ENCODE measurements around the gene JAKMIP3.

JAKMIP3 gene

DNA sequence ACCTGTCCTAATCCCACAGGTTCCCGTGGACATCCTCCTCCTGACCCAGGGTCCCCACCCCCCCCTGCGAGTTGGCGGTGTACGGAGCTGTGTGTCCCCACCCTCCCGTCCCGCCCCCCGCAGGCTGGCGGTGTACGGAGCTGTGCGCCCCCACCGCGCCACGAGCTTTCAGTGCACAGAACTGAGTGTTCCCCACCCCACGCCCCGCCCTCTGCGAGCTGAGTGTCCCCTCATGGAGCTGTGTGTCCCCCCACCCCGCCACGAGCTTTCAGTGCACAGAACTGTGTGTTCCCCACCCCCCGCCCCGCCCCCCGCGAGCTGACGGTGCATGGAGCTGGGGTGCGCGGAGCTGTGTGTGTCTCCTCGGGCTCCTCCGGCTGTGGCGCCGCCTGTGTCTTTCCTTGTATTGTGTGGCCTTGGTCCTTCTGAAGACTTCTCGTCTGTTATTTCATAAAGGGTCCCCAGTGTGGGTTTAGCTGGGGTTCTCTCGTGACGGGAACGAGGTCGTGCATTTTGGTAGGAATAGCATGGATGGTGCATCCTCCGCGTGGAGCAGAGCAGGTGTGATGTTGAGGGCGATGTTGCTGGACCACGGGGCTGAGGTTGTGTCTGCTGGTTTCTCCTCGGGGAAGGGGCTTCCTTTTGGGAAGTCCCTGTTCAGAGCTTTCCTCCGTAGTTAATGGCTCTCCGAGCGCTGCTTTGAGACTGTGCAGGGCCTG, 18.0 kb upstream of the JAKMIP3 start:
- POLR2A ChIA-PET = interaction anchor here (0.6 kb wide), 1 partner anchor 43 kb away, joined by 3 read pairs; no protein-coding TSS in a partner anchor
- TF ChIP-seq SP1 (IDR thresholded peaks at IDR 0.05) (no peak), FOXM1 (IDR thresholded peaks at IDR 0.05; ENCODE audit: borderline replicate concordance) (no peak), L3MBTL2 (conservative IDR thresholded peaks at IDR 0.05) (no peak), BHLHE40 (IDR thresholded peaks at IDR 0.05; ENCODE audit: borderline replicate concordance) (no peak)
- CTCF ChIA-PET = interaction anchor here (1.0 to 2.0 kb wide), 3 partner anchors 9 to 97 kb away, joined by 3 to 4 read pairs (median 4); no protein-coding TSS in a partner anchor
- no peak for DNase-seq (ENCODE audit: extremely low spot score)

- no peak for TF ChIP-seq CTBP1 (IDR thresholded peaks at IDR 0.05; ENCODE audit: borderline replicate concordance)
- no peak for TF ChIP-seq FOXM1 (IDR thresholded peaks at IDR 0.05; ENCODE audit: borderline replicate concordance)
- TF ChIP-seq L3MBTL2 (conservative IDR thresholded peaks at IDR 0.05) = no peak
- TF ChIP-seq SP1 (IDR thresholded peaks at IDR 0.05) = no peak
- no peak for TF ChIP-seq FOXK2 (IDR thresholded peaks at IDR 0.05)
- no peak for TF ChIP-seq LEF1 (IDR thresholded peaks at IDR 0.05; ENCODE audit: borderline replicate concordance)
- TF ChIP-seq SUZ12 (IDR thresholded peaks at IDR 0.05) = no peak
- no peak for TF ChIP-seq BHLHE40 (IDR thresholded peaks at IDR 0.05; ENCODE audit: borderline replicate concordance)
- TF ChIP-seq ZNF384 (IDR thresholded peaks at IDR 0.05) = no peak
- no peak for TF ChIP-seq FOXA1 (IDR thresholded peaks at IDR 0.05)
- ChIA-PET POLR2A (no interaction called here), CTCF (interaction anchor here (0.6 to 1.2 kb wide), 3 partner anchors 9 to 254 kb away, joined by 3 to 4 read pairs (median 3); no protein-coding TSS in a partner anchor)
- no peak for DNase-seq (ENCODE audit: extremely low spot score)
Measured at GRCh38 chr10:132048294-132048667, 17.5 kb upstream of the JAKMIP3 start.

GRCh38 chr10:132050191-132050590, 15.6 kb upstream of the JAKMIP3 start:
- no peak for DNase-seq (ENCODE audit: extremely low spot score)
- TF ChIP-seq SUZ12 (IDR thresholded peaks at IDR 0.05) = no peak
- no peak for TF ChIP-seq SP1 (IDR thresholded peaks at IDR 0.05)
- TF ChIP-seq NFRKB (IDR thresholded peaks at IDR 0.05) = no peak
- TF ChIP-seq, protein P1, sequence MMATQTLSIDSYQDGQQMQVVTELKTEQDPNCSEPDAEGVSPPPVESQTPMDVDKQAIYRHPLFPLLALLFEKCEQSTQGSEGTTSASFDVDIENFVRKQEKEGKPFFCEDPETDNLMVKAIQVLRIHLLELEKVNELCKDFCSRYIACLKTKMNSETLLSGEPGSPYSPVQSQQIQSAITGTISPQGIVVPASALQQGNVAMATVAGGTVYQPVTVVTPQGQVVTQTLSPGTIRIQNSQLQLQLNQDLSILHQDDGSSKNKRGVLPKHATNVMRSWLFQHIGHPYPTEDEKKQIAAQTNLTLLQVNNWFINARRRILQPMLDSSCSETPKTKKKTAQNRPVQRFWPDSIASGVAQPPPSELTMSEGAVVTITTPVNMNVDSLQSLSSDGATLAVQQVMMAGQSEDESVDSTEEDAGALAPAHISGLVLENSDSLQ (IDR thresholded peaks at IDR 0.05) = no peak
- TF ChIP-seq ELF4 (IDR thresholded peaks at IDR 0.05) = no peak
- TF ChIP-seq FOXA1 (IDR thresholded peaks at IDR 0.05) = no peak
- TF ChIP-seq LEF1 (IDR thresholded peaks at IDR 0.05; ENCODE audit: borderline replicate concordance) = no peak
- TF ChIP-seq FOXK2 (IDR thresholded peaks at IDR 0.05) = no peak
- no peak for TF ChIP-seq ARNT (IDR thresholded peaks at IDR 0.05)
- no peak for TF ChIP-seq ZNF384 (IDR thresholded peaks at IDR 0.05)
- TF ChIP-seq HDGF (IDR thresholded peaks at IDR 0.05; ENCODE audit: borderline replicate concordance) = no peak
- no peak for TF ChIP-seq BHLHE40 (IDR thresholded peaks at IDR 0.05; ENCODE audit: borderline replicate concordance)
- no peak for TF ChIP-seq TARDBP (IDR thresholded peaks at IDR 0.05)
- TF ChIP-seq L3MBTL2 (conservative IDR thresholded peaks at IDR 0.05) = no peak
- no peak for TF ChIP-seq CTBP1 (IDR thresholded peaks at IDR 0.05; ENCODE audit: borderline replicate concordance)
- POLR2A ChIA-PET = no interaction called here
- CTCF ChIA-PET = no interaction called here

DNA sequence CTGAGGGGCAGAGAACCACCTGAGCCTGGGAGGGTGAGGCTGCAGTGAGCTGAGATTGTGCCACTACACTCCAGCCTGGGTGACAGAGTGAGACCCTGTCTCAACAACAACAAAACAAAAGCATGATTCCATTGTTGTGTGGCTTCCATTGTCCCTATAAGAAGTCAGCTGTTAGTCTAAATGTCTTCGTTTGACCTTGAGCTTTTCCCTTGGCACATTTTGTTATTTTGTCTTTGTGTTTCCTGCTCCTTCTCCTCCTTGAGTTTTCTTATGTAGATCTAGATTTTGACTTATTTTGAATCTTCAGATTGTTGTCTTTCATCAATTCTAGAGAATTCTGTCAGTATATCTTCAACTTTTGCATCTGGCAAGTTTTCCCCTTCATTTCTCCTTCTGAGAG, 13.6 kb upstream of the JAKMIP3 start:
- DNase-seq (ENCODE audit: extremely low spot score) = no peak
- no peak for TF ChIP-seq ELF4 (IDR thresholded peaks at IDR 0.05)
- no peak for TF ChIP-seq L3MBTL2 (conservative IDR thresholded peaks at IDR 0.05)
- TF ChIP-seq FOXM1 (IDR thresholded peaks at IDR 0.05; ENCODE audit: borderline replicate concordance) = no peak
- no peak for TF ChIP-seq FOXA1 (IDR thresholded peaks at IDR 0.05)
- TF ChIP-seq LEF1 (IDR thresholded peaks at IDR 0.05; ENCODE audit: borderline replicate concordance) = no peak
- TF ChIP-seq CTBP1 (IDR thresholded peaks at IDR 0.05; ENCODE audit: borderline replicate concordance) = no peak
- ChIA-PET POLR2A (no interaction called here), CTCF (no interaction called here)

GRCh38 chr10:132054564-132054963, 11.2 kb upstream of the JAKMIP3 start:
- ChIA-PET CTCF (no interaction called here), POLR2A (no interaction called here)
- peak; percentile 42 for DNase-seq (ENCODE audit: extremely low spot score)
- TF ChIP-seq TARDBP (IDR thresholded peaks at IDR 0.05) = no peak
- TF ChIP-seq L3MBTL2 (conservative IDR thresholded peaks at IDR 0.05) = no peak
- no peak for TF ChIP-seq LEF1 (IDR thresholded peaks at IDR 0.05; ENCODE audit: borderline replicate concordance)
- TF ChIP-seq FOXM1 (IDR thresholded peaks at IDR 0.05; ENCODE audit: borderline replicate concordance) = no peak
- no peak for TF ChIP-seq FOXK2 (IDR thresholded peaks at IDR 0.05)
- TF ChIP-seq ARNT (IDR thresholded peaks at IDR 0.05) = no peak
- no peak for TF ChIP-seq CTBP1 (IDR thresholded peaks at IDR 0.05; ENCODE audit: borderline replicate concordance)
- TF ChIP-seq BHLHE40 (IDR thresholded peaks at IDR 0.05; ENCODE audit: borderline replicate concordance) = no peak
- TF ChIP-seq HDGF (IDR thresholded peaks at IDR 0.05; ENCODE audit: borderline replicate concordance) = no peak
- TF ChIP-seq FOXA1 (IDR thresholded peaks at IDR 0.05) = no peak
- TF ChIP-seq ZNF384 (IDR thresholded peaks at IDR 0.05) = no peak
- no peak for TF ChIP-seq SP1 (IDR thresholded peaks at IDR 0.05)
- no peak for TF ChIP-seq SUZ12 (IDR thresholded peaks at IDR 0.05)
- TF ChIP-seq NFRKB (IDR thresholded peaks at IDR 0.05) = no peak
- no peak for TF ChIP-seq ELF4 (IDR thresholded peaks at IDR 0.05)
- TF ChIP-seq, protein P1 (IDR thresholded peaks at IDR 0.05) = no peak

- TF ChIP-seq FOXA1 (IDR thresholded peaks at IDR 0.05) (no peak), NFRKB (IDR thresholded peaks at IDR 0.05) (no peak), BHLHE40 (IDR thresholded peaks at IDR 0.05; ENCODE audit: borderline replicate concordance) (no peak), TARDBP (IDR thresholded peaks at IDR 0.05) (no peak), SUZ12 (IDR thresholded peaks at IDR 0.05) (no peak), FOXK2 (IDR thresholded peaks at IDR 0.05) (no peak), CTBP1 (IDR thresholded peaks at IDR 0.05; ENCODE audit: borderline replicate concordance) (no peak), ZNF384 (IDR thresholded peaks at IDR 0.05) (no peak), LEF1 (IDR thresholded peaks at IDR 0.05; ENCODE audit: borderline replicate concordance) (no peak), HDGF (IDR thresholded peaks at IDR 0.05; ENCODE audit: borderline replicate concordance) (no peak), ARNT (IDR thresholded peaks at IDR 0.05) (no peak), FOXM1 (IDR thresholded peaks at IDR 0.05; ENCODE audit: borderline replicate concordance) (no peak), SP1 (IDR thresholded peaks at IDR 0.05) (no peak), L3MBTL2 (conservative IDR thresholded peaks at IDR 0.05) (no peak), ELF4 (IDR thresholded peaks at IDR 0.05) (no peak)
- TF ChIP-seq, protein P1 (IDR thresholded peaks at IDR 0.05) = no peak
Measured at GRCh38 chr10:132055616-132056015, 10.1 kb upstream of the JAKMIP3 start.

More at GRCh38 chr10:132055616-132056015, 10.1 kb upstream of the JAKMIP3 start:
- CTCF ChIA-PET = interaction anchor here (0.8 kb wide), 1 partner anchor 86 kb away, joined by 3 read pairs; no protein-coding TSS in a partner anchor
- no peak for DNase-seq (ENCODE audit: extremely low spot score)
- POLR2A ChIA-PET = no interaction called here

Data from HEK293T (cell line).